ENCODE measurements around the gene CLDND2. TPM values are rescaled to one million over a fixed set of nuclear protein-coding genes. Genes with fewer than 3 reads are reported as not detected.

The CLDND2 gene
- polyA plus RNA-seq, 1 of the 3 experiments (the other 2 are of a cell fraction) = 0.26 TPM

DNA sequence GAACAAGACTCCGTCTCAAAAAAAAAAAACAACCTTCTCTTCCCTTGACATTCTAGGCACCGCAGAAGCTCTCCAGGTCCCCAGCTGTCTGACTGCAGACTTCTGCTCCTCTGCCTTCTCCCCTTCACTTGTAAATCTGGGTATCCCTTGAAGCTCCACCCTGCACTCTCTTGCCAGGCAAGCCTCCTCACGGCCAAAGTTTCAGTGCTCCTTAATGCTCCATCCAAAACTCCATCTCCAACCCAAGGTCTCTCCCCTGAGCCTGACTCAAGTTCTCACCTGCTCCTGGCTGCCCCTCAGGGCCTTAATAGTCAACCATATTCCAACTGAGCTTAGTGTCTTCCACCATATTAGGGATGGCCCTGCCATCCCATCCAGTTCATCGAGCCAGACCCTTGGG lies 1.4 kb upstream of the CLDND2 start:
- TF ChIP-seq EZH2phosphoT487 (IDR thresholded peaks at IDR 0.05; ENCODE audit: borderline replicate concordance, low read depth) = no peak
- no peak for TF ChIP-seq NFIC (IDR thresholded peaks at IDR 0.05; ENCODE audit: borderline replicate concordance)
- TF ChIP-seq RAD21 (IDR thresholded peaks at IDR 0.05; ENCODE audit: low read length) = no peak
- H3K27me3 ChIP-seq (ENCODE audit: insufficient read depth) = peaks cover 20% of the 10 kb centered on the region; the same call in 1 of the 2 replicates
- DNase-seq = no peak
- no peaks in the 10 kb centered on the region for H3K9me3 ChIP-seq
- no peak overlapping the region for H3K27ac ChIP-seq (ENCODE audit: low read depth in 2 of 2, low read length in 1 of 2)
- no peaks in the 10 kb centered on the region for H4K20me1 ChIP-seq (ENCODE audit: insufficient read depth)
- no peaks in the 10 kb centered on the region for H3K36me3 ChIP-seq (replicated peaks in 1 of 2; ENCODE audit: control insufficient read depth in 1 of 2, insufficient read depth in 2 of 2, low read length in 1 of 2)
- ChIA-PET CTCF (interaction anchor here (1.0 kb wide), 1 partner anchor 287 kb away, joined by 3 read pairs; no protein-coding TSS in a partner anchor), POLR2A (no interaction called here)
- peaks cover 6% of the 10 kb centered on the region for H3K79me2 ChIP-seq (ENCODE audit: insufficient read depth)
- no peak overlapping the region for H3K4me3 ChIP-seq (ENCODE audit: low read depth in 2 of 2, low read length in 1 of 2)
- H3K4me2 ChIP-seq = no peak overlapping the region
- WGBS (ENCODE audit: low lambda C conversion rate) = 76% methylated on average over 4 of the region's 4 CpGs
- peaks cover 4 to 13% of the 10 kb centered on the region in 2 experiments; a peak in 3 of 4 replicates for H3K4me1 ChIP-seq (ENCODE audit: control insufficient read depth in 1 of 2, insufficient read depth in 2 of 2, low read depth in 1 of 2, low read length in 1 of 2)
- no peaks in the 10 kb centered on the region for H3F3A ChIP-seq (replicated peaks; ENCODE audit: insufficient read depth)
- H3K9ac ChIP-seq = no peak overlapping the region
- H3K9me2 ChIP-seq = no peaks in the 10 kb centered on the region
- no peak overlapping the region for H2AFZ ChIP-seq (ENCODE audit: low read depth)

- peak overlapping the region; percentile 77 to 80 for H3K4me3 ChIP-seq (ENCODE audit: low read depth in 2 of 2, low read length in 1 of 2)
- H2AFZ ChIP-seq (ENCODE audit: low read depth) = peak overlapping the region; percentile 73
- ChIA-PET POLR2A (interaction anchor here (0.6 to 1.5 kb wide), 4 partner anchors 26 to 37 kb away, joined by 3 to 7 read pairs (median 4); no protein-coding TSS in a partner anchor), CTCF (interaction anchor here (1.3 to 1.5 kb wide), 2 partner anchors 12 to 27 kb away, joined by 3 to 5 read pairs; no protein-coding TSS in a partner anchor)
- no peaks in the 10 kb centered on the region for H3F3A ChIP-seq (replicated peaks; ENCODE audit: insufficient read depth)
- TF ChIP-seq NRF1 (IDR thresholded peaks at IDR 0.05; ENCODE audit: low read depth, low read length) (peak; percentile 19; the same call in 1 of the 2 replicates), POLR2AphosphoS5 (IDR thresholded peaks at IDR 0.05; ENCODE audit: low read depth, low read length) (peak; percentile 75), MXI1 (IDR thresholded peaks at IDR 0.05; ENCODE audit: low read depth, low read length) (peak; percentile 70), PBX3 (IDR thresholded peaks at IDR 0.05) (peak; percentile 21; the same call in 1 of the 2 replicates), CTCF (IDR thresholded peaks at IDR 0.05) (no peak), FOXJ3 (CRISPR knock-in tag; IDR thresholded peaks at IDR 0.05) (0 out of 2 replicates have a peak, but pooled peaks have one; percentile 17), CHD2 (IDR thresholded peaks at IDR 0.05; ENCODE audit: low read length, partially characterized antibody) (peak; percentile 65), GABPA (IDR thresholded peaks at IDR 0.05; ENCODE audit: low read depth) (peak; percentile 52; the same call in 1 of the 2 replicates), SMC3 (IDR thresholded peaks at IDR 0.05; ENCODE audit: low read depth, low read length) (peak; percentile 2; the same call in 1 of the 2 replicates), RAD21 (IDR thresholded peaks at IDR 0.05; ENCODE audit: low read length) (no peak)
- TF ChIP-seq, protein P1, sequence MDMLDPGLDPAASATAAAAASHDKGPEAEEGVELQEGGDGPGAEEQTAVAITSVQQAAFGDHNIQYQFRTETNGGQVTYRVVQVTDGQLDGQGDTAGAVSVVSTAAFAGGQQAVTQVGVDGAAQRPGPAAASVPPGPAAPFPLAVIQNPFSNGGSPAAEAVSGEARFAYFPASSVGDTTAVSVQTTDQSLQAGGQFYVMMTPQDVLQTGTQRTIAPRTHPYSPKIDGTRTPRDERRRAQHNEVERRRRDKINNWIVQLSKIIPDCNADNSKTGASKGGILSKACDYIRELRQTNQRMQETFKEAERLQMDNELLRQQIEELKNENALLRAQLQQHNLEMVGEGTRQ (IDR thresholded peaks at IDR 0.05; ENCODE audit: borderline replicate concordance, low read depth, low read length) = no peak
- peak overlapping the region; percentile 87 for H3K9ac ChIP-seq
- H4K20me1 ChIP-seq (ENCODE audit: insufficient read depth) = no peaks in the 10 kb centered on the region
- peak overlapping the region; percentile 79 to 94 for H3K27ac ChIP-seq (ENCODE audit: low read depth in 2 of 2, low read length in 1 of 2)
- DNase-seq = peak; percentile 98
- H3K36me3 ChIP-seq (replicated peaks in 1 of 2; ENCODE audit: control insufficient read depth in 1 of 2, insufficient read depth in 2 of 2, low read length in 1 of 2) = no peaks in the 10 kb centered on the region
- H3K9me2 ChIP-seq = no peaks in the 10 kb centered on the region
- 0% methylated on average over 8 of the region's 64 CpGs for WGBS (ENCODE audit: low lambda C conversion rate)
- peaks cover 6 to 21% of the 10 kb centered on the region in 2 experiments; a peak in 3 of 4 replicates for H3K4me1 ChIP-seq (ENCODE audit: control insufficient read depth in 1 of 2, insufficient read depth in 2 of 2, low read depth in 1 of 2, low read length in 1 of 2)
- H3K27me3 ChIP-seq (ENCODE audit: insufficient read depth) = peaks cover 11% of the 10 kb centered on the region; the same call in 1 of the 2 replicates
- H3K9me3 ChIP-seq = no peaks in the 10 kb centered on the region
- H3K4me2 ChIP-seq = peak overlapping the region; percentile 100
- peaks cover 6% of the 10 kb centered on the region for H3K79me2 ChIP-seq (ENCODE audit: insufficient read depth)
Measured at GRCh38 chr19:51367565-51368365, 1.0 kb downstream of the CLDND2 start.
